ENCODE measurements around the gene CYB561D2.

DNA sequence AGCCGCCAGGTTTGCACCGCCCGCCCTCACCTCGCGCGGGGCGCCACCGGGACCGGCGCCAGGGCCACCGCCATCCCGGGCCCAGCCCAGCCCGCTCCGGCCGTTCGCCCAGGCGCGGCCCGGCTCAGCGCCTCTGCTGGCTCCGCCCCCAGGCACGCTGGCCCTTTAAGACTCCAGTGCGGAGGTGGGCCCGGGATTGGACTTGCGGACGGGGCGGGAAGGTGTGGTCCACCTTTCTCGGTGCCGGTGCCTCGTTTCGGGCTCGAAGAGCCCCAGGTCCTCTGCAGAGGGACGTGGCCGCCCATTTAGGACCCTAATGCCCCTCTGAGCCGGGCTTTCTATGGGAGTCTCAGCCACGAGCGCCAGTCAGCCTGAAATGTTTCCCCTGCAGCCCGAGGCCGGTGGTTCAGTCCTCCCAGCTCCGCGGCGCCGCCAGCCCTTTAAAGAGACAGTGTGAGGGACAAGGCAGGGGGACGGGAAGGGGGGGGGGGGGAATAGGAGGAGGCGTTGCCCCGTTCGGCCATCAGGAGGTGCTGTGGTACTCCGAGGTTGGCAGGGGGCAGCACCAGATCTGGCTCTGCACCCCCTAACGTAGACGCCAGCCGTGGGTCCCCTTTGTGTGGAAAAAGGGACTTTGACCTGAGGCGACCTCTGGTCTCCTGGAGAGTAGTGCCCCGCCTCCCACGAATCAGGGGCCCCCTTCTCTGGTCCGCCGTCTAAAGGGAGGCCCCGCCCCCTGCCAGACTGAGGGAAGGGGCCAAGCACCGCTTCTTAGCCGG lies 29.1 kb upstream of the CYB561D2 start:
- no peak for TF ChIP-seq RARB (CRISPR knock-in tag; IDR thresholded peaks at IDR 0.05)
- TF ChIP-seq, protein P1, sequence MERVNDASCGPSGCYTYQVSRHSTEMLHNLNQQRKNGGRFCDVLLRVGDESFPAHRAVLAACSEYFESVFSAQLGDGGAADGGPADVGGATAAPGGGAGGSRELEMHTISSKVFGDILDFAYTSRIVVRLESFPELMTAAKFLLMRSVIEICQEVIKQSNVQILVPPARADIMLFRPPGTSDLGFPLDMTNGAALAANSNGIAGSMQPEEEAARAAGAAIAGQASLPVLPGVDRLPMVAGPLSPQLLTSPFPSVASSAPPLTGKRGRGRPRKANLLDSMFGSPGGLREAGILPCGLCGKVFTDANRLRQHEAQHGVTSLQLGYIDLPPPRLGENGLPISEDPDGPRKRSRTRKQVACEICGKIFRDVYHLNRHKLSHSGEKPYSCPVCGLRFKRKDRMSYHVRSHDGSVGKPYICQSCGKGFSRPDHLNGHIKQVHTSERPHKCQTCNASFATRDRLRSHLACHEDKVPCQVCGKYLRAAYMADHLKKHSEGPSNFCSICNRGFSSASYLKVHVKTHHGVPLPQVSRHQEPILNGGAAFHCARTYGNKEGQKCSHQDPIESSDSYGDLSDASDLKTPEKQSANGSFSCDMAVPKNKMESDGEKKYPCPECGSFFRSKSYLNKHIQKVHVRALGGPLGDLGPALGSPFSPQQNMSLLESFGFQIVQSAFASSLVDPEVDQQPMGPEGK (CRISPR knock-in tag; IDR thresholded peaks at IDR 0.05; ENCODE audit: borderline replicate concordance): no peak
